GM18526 (cell line): Measurements from ENCODE around the gene CCR9.

Source experiments
- POLR2A ChIP-seq: IDR thresholded peaks from 3 replicates; pipeline ENCODE4 v1.6.1; 2011; ENCODE audit not compliant: insufficient read length; ENCODE audit errors: extremely low read depth

CCR9 gene

DNA sequence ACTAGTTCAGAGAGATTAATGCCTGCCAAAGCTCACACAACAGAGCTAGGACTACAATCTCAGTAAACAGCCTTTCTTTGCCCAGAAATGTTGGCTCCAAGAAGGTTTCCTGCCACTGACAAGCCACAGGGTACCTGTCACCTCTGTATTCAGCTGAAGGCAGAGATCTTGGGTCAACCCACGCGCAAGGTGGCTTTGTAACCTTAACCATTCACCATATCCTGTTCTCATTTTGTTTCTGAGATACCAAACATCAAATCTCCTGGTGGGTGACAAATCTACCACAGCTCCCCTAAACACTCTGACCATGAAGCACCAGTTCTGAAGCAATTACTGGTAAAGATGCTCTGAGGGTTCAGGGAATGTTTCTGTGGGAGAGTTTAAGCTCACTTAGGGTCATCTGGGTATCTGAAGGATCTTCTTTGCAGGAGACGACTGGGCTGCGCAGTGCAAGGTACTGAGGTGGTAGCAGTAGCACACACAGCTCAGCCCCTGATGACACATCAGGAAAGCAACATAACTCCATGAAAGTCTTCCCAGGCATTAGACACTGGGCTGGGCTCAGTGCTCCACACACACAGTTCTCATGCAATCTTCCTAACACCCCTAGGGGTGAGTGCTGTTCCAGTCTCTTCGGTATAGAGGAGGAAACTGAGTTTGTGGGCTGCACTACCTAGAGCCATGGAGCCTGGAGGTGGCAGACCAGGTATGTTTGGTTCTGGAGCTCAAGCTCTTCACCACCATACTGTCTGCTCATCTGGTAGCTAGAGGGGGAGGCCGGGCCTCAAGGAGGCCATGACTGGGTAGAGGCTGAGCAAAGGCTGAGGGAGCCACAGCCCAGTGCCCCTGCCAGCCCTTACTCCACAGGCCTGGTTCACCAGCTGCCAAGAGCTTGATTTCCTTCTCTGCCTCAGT is 64.6 kb downstream of the CCR9 start:
- TF ChIP-seq POLR2A: no peak

DNA sequence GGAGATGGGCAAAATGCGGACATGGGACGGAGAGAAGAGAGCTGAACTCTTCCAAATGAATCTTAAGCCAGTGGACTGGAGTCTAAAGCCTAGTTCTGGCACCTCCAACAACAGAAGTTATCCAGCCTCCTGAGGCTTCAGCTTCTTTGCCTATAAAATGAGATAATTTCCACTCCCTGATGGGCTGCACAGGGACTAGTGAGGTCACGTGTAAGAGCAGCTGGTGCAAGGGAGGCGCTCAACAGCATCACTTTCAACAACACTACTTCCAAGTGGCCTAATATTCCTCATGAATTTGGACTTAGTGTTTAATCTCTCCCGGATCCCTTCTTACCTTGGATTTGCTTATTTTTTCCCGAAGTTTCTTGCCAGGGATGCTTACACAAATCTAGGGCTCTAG is 65.6 kb downstream of the CCR9 start:
- no peak for TF ChIP-seq POLR2A

GRCh38 chr3:45952456-45952855 is 66.1 kb downstream of the CCR9 start:
- TF ChIP-seq POLR2A: no peak
